Superior temporal gyrus (tissue), 1 donor: ENCODE results near the gene DGCR6.
"Not testable (repeated sequence)": the region's sequence is repeated elsewhere in the genome, so short reads cannot be mapped to it uniquely, and the experiment has no call there.

ENCODE experiments used
- DNase-seq: peaks from one replicate; pipeline ENCODE4 v3.0.0-alpha.2; 2016; ENCODE audit errors: extremely low spot score

The DGCR6 gene

GRCh38 chr22:18931905-18932652 is 26.0 kb downstream of the DGCR6 start:
- DNase-seq, result no peak

- no peak for DNase-seq
Observed at GRCh38 chr22:18933914-18934313, 27.8 kb downstream of the DGCR6 start.

- DNase-seq, result not testable (repeated sequence)
Observed at GRCh38 chr22:18934688-18935087, 28.6 kb downstream of the DGCR6 start.

- no peak for DNase-seq
Observed at GRCh38 chr22:18935889-18936529, 29.9 kb downstream of the DGCR6 start, which contains the start of gene PRODH. Gene PRODH (minus strand): TSS chr22:18936293. CDS start chr22:18936287, 6 bp downstream.

- DNase-seq, result not testable (repeated sequence)
Observed at GRCh38 chr22:18938691-18939090, 32.6 kb downstream of the DGCR6 start.

GRCh38 chr22:18947105-18947504 is 41.0 kb downstream of the DGCR6 start:
- DNase-seq, result not testable (repeated sequence)

- DNase-seq, result no peak
Observed at GRCh38 chr22:18947905-18948304, 41.8 kb downstream of the DGCR6 start.

GRCh38 chr22:18950141-18950540 is 44.0 kb downstream of the DGCR6 start:
- no peak for DNase-seq

- DNase-seq, result no peak
Observed at GRCh38 chr22:18952022-18952421, 45.9 kb downstream of the DGCR6 start.

GRCh38 chr22:18953128-18953527 is 47.0 kb downstream of the DGCR6 start:
- not testable (repeated sequence) for DNase-seq

GRCh38 chr22:18954303-18954989 is 48.3 kb downstream of the DGCR6 start:
- DNase-seq, result peak; percentile 69

GRCh38 chr22:18954990-18955571 is 49.0 kb downstream of the DGCR6 start:
- no peak for DNase-seq

GRCh38 chr22:18955696-18956095 is 49.6 kb downstream of the DGCR6 start:
- no peak for DNase-seq

- not testable (repeated sequence) for DNase-seq
Observed at GRCh38 chr22:18956121-18956895, 50.2 kb downstream of the DGCR6 start.

GRCh38 chr22:18956956-18957355 is 50.8 kb downstream of the DGCR6 start:
- not testable (repeated sequence) for DNase-seq

GRCh38 chr22:18957621-18958320 is 51.7 kb downstream of the DGCR6 start:
- DNase-seq, result not testable (repeated sequence)

GRCh38 chr22:18958321-18958705 is 52.2 kb downstream of the DGCR6 start:
- not testable (repeated sequence) for DNase-seq

GRCh38 chr22:18958738-18959137 is 52.6 kb downstream of the DGCR6 start:
- not testable (repeated sequence) for DNase-seq

- not testable (repeated sequence) for DNase-seq
Observed at GRCh38 chr22:18959266-18959665, 53.1 kb downstream of the DGCR6 start.

- DNase-seq, result not testable (repeated sequence)
Observed at GRCh38 chr22:18959741-18960140, 53.6 kb downstream of the DGCR6 start.
